ENCODE data around the gene MAVS. TPM values are rescaled to one million over a fixed set of nuclear protein-coding genes. Genes with fewer than 3 reads are reported as not detected.

Gene MAVS
- total RNA-seq, 2 donors from 2014 or later = 27.5 to 29.7 TPM

DNA sequence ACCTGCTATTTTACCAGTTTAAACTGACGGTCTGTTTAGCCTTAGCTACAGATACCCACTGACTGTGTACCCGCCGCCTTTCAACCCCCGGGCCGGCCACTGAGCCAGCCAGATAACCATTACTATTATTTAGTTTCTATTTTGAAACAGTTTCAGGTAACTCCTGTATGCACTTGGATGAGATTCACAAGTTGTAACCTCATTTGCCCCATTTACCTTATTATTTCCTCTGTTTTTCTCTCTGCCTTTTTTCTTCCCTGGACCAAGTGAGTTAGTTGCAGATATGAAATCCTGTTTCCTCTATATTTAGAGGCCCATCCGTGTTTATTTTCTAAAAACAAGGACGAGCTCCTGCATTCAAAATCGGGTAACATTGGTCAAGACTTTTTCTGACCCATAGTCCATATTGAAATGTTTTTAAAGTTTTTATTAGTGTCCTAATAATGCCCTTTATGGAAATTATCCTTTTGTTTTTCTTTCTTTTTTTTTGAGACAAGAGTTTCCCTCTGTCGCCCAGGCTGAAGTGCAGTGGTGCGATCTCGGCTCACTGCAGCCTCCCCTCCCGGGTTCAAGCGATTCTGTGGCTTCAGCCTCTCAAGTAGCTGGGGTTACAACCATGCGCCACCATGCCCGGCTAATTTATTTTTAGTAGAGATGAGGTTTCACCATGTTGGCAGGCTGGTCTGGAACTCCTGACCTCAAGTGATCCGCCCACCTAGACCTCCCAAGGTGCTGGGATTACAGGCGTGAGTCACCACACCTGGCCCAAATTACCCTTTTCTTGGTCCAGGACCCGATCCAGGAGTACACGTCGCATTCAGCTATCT is 25.5 kb upstream of the MAVS start:
- peak overlapping the region; percentile 51 to 69 for H3K4me3 ChIP-seq
- no peak for DNase-seq (ENCODE audit: low spot score)
- TF ChIP-seq, protein P1, sequence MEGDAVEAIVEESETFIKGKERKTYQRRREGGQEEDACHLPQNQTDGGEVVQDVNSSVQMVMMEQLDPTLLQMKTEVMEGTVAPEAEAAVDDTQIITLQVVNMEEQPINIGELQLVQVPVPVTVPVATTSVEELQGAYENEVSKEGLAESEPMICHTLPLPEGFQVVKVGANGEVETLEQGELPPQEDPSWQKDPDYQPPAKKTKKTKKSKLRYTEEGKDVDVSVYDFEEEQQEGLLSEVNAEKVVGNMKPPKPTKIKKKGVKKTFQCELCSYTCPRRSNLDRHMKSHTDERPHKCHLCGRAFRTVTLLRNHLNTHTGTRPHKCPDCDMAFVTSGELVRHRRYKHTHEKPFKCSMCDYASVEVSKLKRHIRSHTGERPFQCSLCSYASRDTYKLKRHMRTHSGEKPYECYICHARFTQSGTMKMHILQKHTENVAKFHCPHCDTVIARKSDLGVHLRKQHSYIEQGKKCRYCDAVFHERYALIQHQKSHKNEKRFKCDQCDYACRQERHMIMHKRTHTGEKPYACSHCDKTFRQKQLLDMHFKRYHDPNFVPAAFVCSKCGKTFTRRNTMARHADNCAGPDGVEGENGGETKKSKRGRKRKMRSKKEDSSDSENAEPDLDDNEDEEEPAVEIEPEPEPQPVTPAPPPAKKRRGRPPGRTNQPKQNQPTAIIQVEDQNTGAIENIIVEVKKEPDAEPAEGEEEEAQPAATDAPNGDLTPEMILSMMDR (IDR thresholded peaks at IDR 0.05) = no peak
- no peaks in the 10 kb centered on the region for H3K27me3 ChIP-seq
- peaks cover 0 to 27% of the 10 kb centered on the region in 2 donors for H3K4me1 ChIP-seq
- H3K36me3 ChIP-seq = peaks cover 26% of the 10 kb centered on the region
- no peaks in the 10 kb centered on the region for H3K9me3 ChIP-seq
- H3K27ac ChIP-seq = peak overlapping the region; percentile 96 to 99

DNA sequence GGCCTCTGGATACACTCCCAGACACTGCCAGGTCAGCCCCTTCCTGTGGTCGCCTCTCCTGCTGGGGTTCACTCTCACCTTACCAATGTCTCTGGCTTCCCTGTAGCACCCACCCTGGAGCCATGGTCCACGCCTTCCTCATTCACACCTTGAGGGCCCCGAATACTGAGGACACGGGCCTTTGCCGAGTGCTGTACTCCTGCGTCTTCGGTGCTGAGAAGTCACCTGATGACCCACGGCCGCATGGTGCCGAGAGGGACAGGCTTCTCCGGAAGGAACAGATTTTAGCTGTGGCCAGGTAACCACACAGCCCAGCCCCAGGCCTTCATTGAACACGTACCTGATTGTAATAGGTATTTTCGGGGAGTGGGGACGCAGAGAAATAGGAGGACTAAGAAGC is 24.6 kb upstream of the MAVS start:
- no peak overlapping the region for H3K4me3 ChIP-seq
- no peak for DNase-seq (ENCODE audit: low spot score)
- H3K27me3 ChIP-seq = no peaks in the 10 kb centered on the region
- H3K27ac ChIP-seq = no peak overlapping the region
- H3K9me3 ChIP-seq = no peaks in the 10 kb centered on the region
- H3K36me3 ChIP-seq = peaks cover 26% of the 10 kb centered on the region
- peaks cover 0 to 27% of the 10 kb centered on the region in 2 donors for H3K4me1 ChIP-seq
- TF ChIP-seq, protein P1 (IDR thresholded peaks at IDR 0.05) = no peak

DNA sequence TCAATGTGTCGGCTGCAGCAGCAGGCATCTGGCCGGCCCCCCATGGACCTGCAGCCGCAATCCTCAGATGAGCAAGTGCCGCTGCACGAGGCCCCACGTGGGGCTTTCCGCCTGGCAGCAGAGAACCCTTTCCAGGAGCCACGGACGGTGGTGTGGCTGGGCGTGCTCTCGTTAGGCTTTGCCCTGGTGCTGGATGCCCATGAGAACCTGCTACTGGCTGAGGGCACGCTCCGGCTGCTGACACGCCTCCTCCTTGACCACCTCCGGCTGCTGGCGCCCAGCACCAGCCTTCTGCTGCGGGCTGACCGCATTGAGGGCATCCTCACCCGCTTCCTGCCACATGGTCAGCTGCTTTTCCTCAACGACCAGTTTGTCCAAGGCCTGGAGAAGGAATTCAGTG is 22.8 kb upstream of the MAVS start:
- H3K27me3 ChIP-seq = no peaks in the 10 kb centered on the region
- H3K36me3 ChIP-seq = peaks cover 26% of the 10 kb centered on the region
- peaks cover 0 to 17% of the 10 kb centered on the region in 2 donors for H3K4me1 ChIP-seq
- no peak overlapping the region for H3K4me3 ChIP-seq
- H3K27ac ChIP-seq = no peak overlapping the region
- DNase-seq (ENCODE audit: low spot score) = no peak
- TF ChIP-seq, protein P1 (IDR thresholded peaks at IDR 0.05) = no peak
- H3K9me3 ChIP-seq = no peaks in the 10 kb centered on the region

DNA sequence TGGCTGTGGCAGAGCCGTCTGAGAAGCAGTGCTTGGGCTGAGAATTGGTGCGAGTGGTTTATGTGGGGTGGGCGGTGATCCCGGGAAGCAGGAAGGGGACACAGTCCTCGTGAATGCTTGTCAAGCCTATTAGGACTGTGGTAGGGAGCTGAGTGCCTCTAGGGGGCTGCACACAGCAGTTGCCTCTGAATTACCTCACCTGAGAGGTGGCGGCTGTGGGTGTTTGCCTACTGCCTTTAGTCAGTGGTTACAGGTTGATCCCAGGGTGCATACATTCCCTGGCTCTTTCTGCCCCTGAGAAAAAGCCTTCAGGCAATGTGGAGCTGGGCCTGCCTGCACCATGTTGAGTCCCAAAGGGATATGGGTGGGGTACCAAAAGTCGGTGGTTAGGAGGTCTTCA is 21.1 kb upstream of the MAVS start:
- H3K4me1 ChIP-seq = peaks cover 0 to 8% of the 10 kb centered on the region in 2 donors
- H3K27me3 ChIP-seq = no peaks in the 10 kb centered on the region
- no peak for DNase-seq (ENCODE audit: low spot score)
- H3K4me3 ChIP-seq = no peak overlapping the region
- no peak overlapping the region for H3K27ac ChIP-seq
- TF ChIP-seq, protein P1 (IDR thresholded peaks at IDR 0.05) = no peak
- no peaks in the 10 kb centered on the region for H3K9me3 ChIP-seq
- peaks cover 26% of the 10 kb centered on the region for H3K36me3 ChIP-seq

DNA sequence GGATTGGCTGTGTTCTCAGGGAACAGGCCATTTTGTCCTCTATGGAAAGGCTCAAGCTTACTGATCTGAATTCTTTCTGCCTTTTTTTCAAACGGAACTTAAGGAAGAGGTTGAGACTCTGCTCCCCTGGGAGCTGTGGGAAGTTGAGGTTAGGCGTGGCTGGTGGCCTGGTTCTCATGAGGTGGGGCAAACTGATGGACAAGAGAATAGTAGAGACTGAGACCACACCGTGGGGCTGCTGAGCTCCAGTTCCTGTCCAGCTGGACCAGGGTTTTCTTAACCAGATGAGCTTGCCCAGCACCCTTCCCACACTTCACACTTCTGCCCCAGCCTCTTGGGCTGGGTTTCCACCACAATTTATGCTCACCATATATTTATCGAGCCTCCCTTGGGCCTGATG is 20.2 kb upstream of the MAVS start:
- Histone ChIP-seq H3K9me3 (no peaks in the 10 kb centered on the region), H3K36me3 (peaks cover 26% of the 10 kb centered on the region), H3K4me3 (no peak overlapping the region), H3K27me3 (no peaks in the 10 kb centered on the region), H3K4me1 (peaks cover 0 to 2% of the 10 kb centered on the region in 2 donors), H3K27ac (no peak overlapping the region)
- no peak for DNase-seq (ENCODE audit: low spot score)
- TF ChIP-seq, protein P1 (IDR thresholded peaks at IDR 0.05) = no peak

Data from right atrium auricular region (tissue), 2 donors.